ENCODE data around the gene SLC6A7.

SLC6A7 gene

GRCh38 chr5:150211156-150212030 is 21.5 kb downstream of the SLC6A7 start:
- no peak for ATAC-seq
- Mint-ChIP-seq H3K4me3 (no peak overlapping the region), H3K9me3 (no peaks in the 10 kb centered on the region), H3K27ac (peak overlapping the region in 1 of 2 donors; percentile 71), H3K4me1 (peaks cover 31% of the 10 kb centered on the region), H3K27me3 (peaks cover 42% of the 10 kb centered on the region)
- DNase-seq = no peak

GRCh38 chr5:150213530-150213929 is 23.7 kb downstream of the SLC6A7 start:
- ATAC-seq (no peak), DNase-seq (no peak)
- Mint-ChIP-seq H3K27ac (no peak overlapping the region), H3K4me1 (peaks cover 24% of the 10 kb centered on the region), H3K9me3 (no peaks in the 10 kb centered on the region), H3K27me3 (peaks cover 38% of the 10 kb centered on the region), H3K4me3 (no peak overlapping the region)

- ATAC-seq (no peak), DNase-seq (no peak)
- peaks cover 16% of the 10 kb centered on the region for H3K4me1 Mint-ChIP-seq
- no peak overlapping the region for H3K4me3 Mint-ChIP-seq
- H3K27me3 Mint-ChIP-seq = peaks cover 30% of the 10 kb centered on the region
- no peaks in the 10 kb centered on the region for H3K9me3 Mint-ChIP-seq
- no peak overlapping the region for H3K27ac Mint-ChIP-seq
Observed at GRCh38 chr5:150214289-150214688, 24.4 kb downstream of the SLC6A7 start.

- peak overlapping the region in 1 of 2 donors; percentile 20 for H3K27ac Mint-ChIP-seq
- no peak for ATAC-seq
- H3K4me1 Mint-ChIP-seq = peaks cover 6% of the 10 kb centered on the region
- H3K9me3 Mint-ChIP-seq = no peaks in the 10 kb centered on the region
- no peak overlapping the region for H3K4me3 Mint-ChIP-seq
- H3K27me3 Mint-ChIP-seq = peaks cover 27% of the 10 kb centered on the region
- no peak for DNase-seq
Observed at GRCh38 chr5:150215979-150216944, 26.4 kb downstream of the SLC6A7 start.

GRCh38 chr5:150217038-150217437 is 27.2 kb downstream of the SLC6A7 start:
- DNase-seq (no peak), ATAC-seq (no peak)
- Mint-ChIP-seq H3K4me1 (peaks cover 6% of the 10 kb centered on the region), H3K9me3 (no peaks in the 10 kb centered on the region), H3K27ac (no peak overlapping the region), H3K27me3 (peaks cover 27% of the 10 kb centered on the region), H3K4me3 (no peak overlapping the region)

- DNase-seq = peak; percentile 79 to 80
- peak; percentile 86 for ATAC-seq
- Mint-ChIP-seq H3K9me3 (no peaks in the 10 kb centered on the region), H3K4me1 (peaks cover 6% of the 10 kb centered on the region), H3K27me3 (peaks cover 27% of the 10 kb centered on the region), H3K4me3 (no peak overlapping the region), H3K27ac (peak overlapping the region in 1 of 2 donors; percentile 14)
Observed at GRCh38 chr5:150217873-150218692, 28.2 kb downstream of the SLC6A7 start.

- Mint-ChIP-seq H3K27me3 (peaks cover 27% of the 10 kb centered on the region), H3K4me3 (no peak overlapping the region), H3K4me1 (peaks cover 6% of the 10 kb centered on the region), H3K27ac (no peak overlapping the region), H3K9me3 (no peaks in the 10 kb centered on the region)
- ATAC-seq = no peak
- DNase-seq = no peak
Observed at GRCh38 chr5:150218693-150219035, 28.8 kb downstream of the SLC6A7 start.

- H3K9me3 Mint-ChIP-seq = no peaks in the 10 kb centered on the region
- H3K4me3 Mint-ChIP-seq = no peak overlapping the region
- DNase-seq = no peak
- H3K27ac Mint-ChIP-seq = no peak overlapping the region
- peaks cover 6% of the 10 kb centered on the region for H3K4me1 Mint-ChIP-seq
- peaks cover 27% of the 10 kb centered on the region for H3K27me3 Mint-ChIP-seq
- ATAC-seq = no peak
Observed at GRCh38 chr5:150219142-150219541, 29.3 kb downstream of the SLC6A7 start.

- Mint-ChIP-seq H3K4me1 (peaks cover 6% of the 10 kb centered on the region), H3K9me3 (no peaks in the 10 kb centered on the region), H3K27ac (no peak overlapping the region), H3K27me3 (peaks cover 27% of the 10 kb centered on the region), H3K4me3 (no peak overlapping the region)
- ATAC-seq (no peak), DNase-seq (no peak)
Observed at GRCh38 chr5:150219861-150220260, 30.0 kb downstream of the SLC6A7 start.

- Mint-ChIP-seq H3K4me3 (no peak overlapping the region), H3K27ac (no peak overlapping the region), H3K27me3 (peaks cover 17% of the 10 kb centered on the region), H3K9me3 (no peaks in the 10 kb centered on the region), H3K4me1 (peaks cover 6% of the 10 kb centered on the region)
- DNase-seq (no peak), ATAC-seq (no peak)
Observed at GRCh38 chr5:150221471-150221870, 31.6 kb downstream of the SLC6A7 start.

- ATAC-seq (no peak), DNase-seq (no peak)
- H3K27ac Mint-ChIP-seq = no peak overlapping the region
- H3K9me3 Mint-ChIP-seq = no peaks in the 10 kb centered on the region
- peaks cover 2% of the 10 kb centered on the region for H3K27me3 Mint-ChIP-seq
- H3K4me1 Mint-ChIP-seq = peaks cover 3% of the 10 kb centered on the region
- H3K4me3 Mint-ChIP-seq = no peak overlapping the region
Observed at GRCh38 chr5:150222906-150223305, 33.0 kb downstream of the SLC6A7 start.

GRCh38 chr5:150223474-150223873 is 33.6 kb downstream of the SLC6A7 start:
- Mint-ChIP-seq H3K4me1 (no peaks in the 10 kb centered on the region), H3K9me3 (no peaks in the 10 kb centered on the region), H3K27ac (no peak overlapping the region), H3K27me3 (no peaks in the 10 kb centered on the region), H3K4me3 (no peak overlapping the region)
- ATAC-seq (no peak), DNase-seq (no peak)

GRCh38 chr5:150224483-150225027 is 34.7 kb downstream of the SLC6A7 start:
- DNase-seq (no peak), ATAC-seq (no peak)
- no peaks in the 10 kb centered on the region for H3K4me1 Mint-ChIP-seq
- H3K9me3 Mint-ChIP-seq = no peaks in the 10 kb centered on the region
- H3K27ac Mint-ChIP-seq = no peak overlapping the region
- H3K27me3 Mint-ChIP-seq = no peaks in the 10 kb centered on the region
- H3K4me3 Mint-ChIP-seq = no peak overlapping the region

GRCh38 chr5:150227036-150227435 is 37.2 kb downstream of the SLC6A7 start:
- H3K27ac Mint-ChIP-seq = no peak overlapping the region
- ATAC-seq = no peak

More at GRCh38 chr5:150227036-150227435, 37.2 kb downstream of the SLC6A7 start:
- Mint-ChIP-seq H3K4me1 (no peaks in the 10 kb centered on the region), H3K4me3 (no peak overlapping the region), H3K27me3 (no peaks in the 10 kb centered on the region), H3K9me3 (no peaks in the 10 kb centered on the region)
- no peak for DNase-seq

Measured in stimulated activated naive CD8-positive, alpha-beta T cell treated with anti-CD3 and anti-CD28 coated beads, Interleukin-15, amount 100 ng/mL, for 72 hours (primary cell).